ENCODE results near the gene ALKBH8. TPM values are rescaled to one million over a fixed set of nuclear protein-coding genes. Genes with fewer than 3 reads are reported as not detected.

The ALKBH8 gene
- total RNA-seq, 2 donors from 2014 or later = 2.6 to 3.6 TPM

GRCh38 chr11:107496011-107496410, 69.5 kb downstream of the ALKBH8 start:
- ATAC-seq (no peak), DNase-seq (no peak)
- H3K27me3 ChIP-seq = no peaks in the 10 kb centered on the region
- H3K36me3 ChIP-seq (replicated peaks in 1 of 2; ENCODE audit: insufficient read depth in 1 of 2, low read depth in 2 of 2) = no peaks in the 10 kb centered on the region
- intact Hi-C loops (cut with DNase I) = no loop called here
- H3K4me3 ChIP-seq = no peak overlapping the region
- no peak for TF ChIP-seq CTCF (IDR thresholded peaks at IDR 0.05)
- TF ChIP-seq POLR2A (IDR thresholded peaks at IDR 0.05) = no peak
- 60 to 64% methylated on average over 4 of the region's 4 CpGs for WGBS, 2 donors
- H3K9me3 ChIP-seq = no peaks in the 10 kb centered on the region
- no peaks in the 10 kb centered on the region for H3K4me1 ChIP-seq
- H3K27ac ChIP-seq = no peak overlapping the region

- H3K4me1 ChIP-seq = no peaks in the 10 kb centered on the region
- ATAC-seq = no peak
- no peak overlapping the region for H3K27ac ChIP-seq
- no peaks in the 10 kb centered on the region for H3K36me3 ChIP-seq (replicated peaks in 1 of 2; ENCODE audit: insufficient read depth in 1 of 2, low read depth in 2 of 2)
- 35 to 36% methylated on average over 1 of the region's 1 CpG for WGBS, 2 donors
- TF ChIP-seq POLR2A (IDR thresholded peaks at IDR 0.05) (no peak), CTCF (IDR thresholded peaks at IDR 0.05) (no peak)
- H3K27me3 ChIP-seq = no peaks in the 10 kb centered on the region
- no peak overlapping the region for H3K4me3 ChIP-seq
- DNase-seq = no peak
- no peaks in the 10 kb centered on the region for H3K9me3 ChIP-seq
- intact Hi-C loops (cut with DNase I) = no loop called here
These were observed 71.5 kb downstream of the ALKBH8 start for GRCh38 chr11:107494055-107494454.

- Histone ChIP-seq H3K9me3 (no peaks in the 10 kb centered on the region), H3K36me3 (replicated peaks in 1 of 2; ENCODE audit: insufficient read depth in 1 of 2, low read depth in 2 of 2) (no peaks in the 10 kb centered on the region), H3K27me3 (no peaks in the 10 kb centered on the region), H3K4me3 (no peak overlapping the region), H3K4me1 (no peaks in the 10 kb centered on the region), H3K27ac (no peak overlapping the region)
- 65 to 73% methylated on average over 1 of the region's 1 CpG for WGBS, 2 donors
- DNase-seq = no peak
- no peak for TF ChIP-seq POLR2A (IDR thresholded peaks at IDR 0.05)
- TF ChIP-seq CTCF (IDR thresholded peaks at IDR 0.05) = no peak
- no peak for ATAC-seq
- intact Hi-C loops (cut with DNase I) = no loop called here
These were observed 72.4 kb downstream of the ALKBH8 start for GRCh38 chr11:107493117-107493516.

- no peak for ATAC-seq
- 75 to 84% methylated on average over 2 of the region's 2 CpGs for WGBS, 2 donors
These were observed 74.7 kb downstream of the ALKBH8 start for GRCh38 chr11:107490836-107491235.

More at GRCh38 chr11:107490836-107491235, 74.7 kb downstream of the ALKBH8 start:
- Histone ChIP-seq H3K36me3 (replicated peaks in 1 of 2; ENCODE audit: insufficient read depth in 1 of 2, low read depth in 2 of 2) (no peaks in the 10 kb centered on the region), H3K9me3 (no peaks in the 10 kb centered on the region), H3K4me3 (no peak overlapping the region), H3K4me1 (no peaks in the 10 kb centered on the region), H3K27me3 (no peaks in the 10 kb centered on the region), H3K27ac (no peak overlapping the region)
- intact Hi-C loops (cut with DNase I) = no loop called here
- DNase-seq = no peak
- TF ChIP-seq POLR2A (IDR thresholded peaks at IDR 0.05) (no peak), CTCF (IDR thresholded peaks at IDR 0.05) (no peak)
